ENCODE data around the gene GLT8D2. TPM values are rescaled to one million over a fixed set of nuclear protein-coding genes. Genes with fewer than 3 reads are reported as not detected.

GLT8D2 gene
- total RNA-seq, 1 experiment from 2014 or later, result 3.8 TPM

DNA sequence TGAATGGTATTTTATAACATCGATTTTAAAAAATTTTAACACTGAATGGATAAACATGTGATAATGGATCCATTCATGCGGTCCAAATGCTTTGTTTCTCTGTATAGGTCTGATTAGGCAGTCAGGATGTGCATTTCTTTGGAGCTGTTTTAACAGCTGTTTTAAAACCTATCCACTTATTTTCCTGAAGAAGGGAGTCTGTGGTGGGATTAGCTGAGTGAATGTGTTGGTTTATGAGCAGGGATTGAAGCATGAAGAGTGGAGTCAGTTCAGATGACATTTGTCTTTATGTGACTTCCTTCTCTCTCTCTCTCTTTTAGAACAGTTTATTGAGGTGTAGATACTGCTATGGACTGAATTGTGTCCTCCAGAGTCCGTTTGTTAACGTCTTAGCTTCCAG lies 37.7 kb downstream of the GLT8D2 start:
- no peak overlapping the region for H2BK5ac ChIP-seq (ENCODE audit: insufficient read length, low read length)
- H2AFZ ChIP-seq (ENCODE audit: low read length), result no peak overlapping the region
- H2BK15ac ChIP-seq (ENCODE audit: low read depth, low read length), result no peak overlapping the region
- H3K56ac ChIP-seq (ENCODE audit: insufficient read length, low read depth, low read length), result no peak overlapping the region
- Mint-ChIP-seq H3K4me1 (no peaks in the 10 kb centered on the region), H3K9me3 (peaks cover 5 to 7% of the 10 kb centered on the region in 2 experiments; a peak in 4 of 5 replicates), H3K27me3 (ENCODE audit: low read depth) (peaks cover 4% of the 10 kb centered on the region; the same call in 1 of the 2 replicates), H3K27ac (no peak overlapping the region), H3K36me3 (ENCODE audit: insufficient read depth in 1 of 3, low read depth in 3 of 3) (peaks cover 0 to 4% (median 2%) of the 10 kb centered on the region in 3 experiments; a peak in 2 of 7 replicates), H3K4me3 (no peak overlapping the region)
- no peaks in the 10 kb centered on the region for H3K27me3 ChIP-seq (ENCODE audit: insufficient read depth, low read length)
- no peak overlapping the region for H3K27ac ChIP-seq (ENCODE audit: insufficient read length, low read depth, low read length)
- no peak overlapping the region for H3K18ac ChIP-seq (ENCODE audit: insufficient read length, low read depth, low read length)
- no peaks in the 10 kb centered on the region for H3K9me3 ChIP-seq (ENCODE audit: control insufficient read depth, low read depth, low read length)
- H3K4ac ChIP-seq (ENCODE audit: low read depth, low read length), result no peak overlapping the region
- H4K91ac ChIP-seq (ENCODE audit: insufficient read length, low read depth, low read length), result no peak overlapping the region
- no peak overlapping the region for H4K5ac ChIP-seq (ENCODE audit: insufficient read length, low read depth, low read length)
- no peak for TF ChIP-seq CTCF (conservative IDR thresholded peaks at IDR 0.05)
- no peaks in the 10 kb centered on the region for H3K4me1 ChIP-seq (ENCODE audit: insufficient read depth, low read length)
- no peak overlapping the region for H2AK5ac ChIP-seq (ENCODE audit: insufficient read length, low read length)
- H3K23me2 ChIP-seq (ENCODE audit: insufficient read length, low read depth, low read length, poor library complexity, severe bottlenecking), result no peaks in the 10 kb centered on the region
- no peak for DNase-seq
- H3K23ac ChIP-seq (ENCODE audit: insufficient read length, low read depth, low read length), result no peak overlapping the region
- H4K8ac ChIP-seq (replicated peaks; ENCODE audit: insufficient read length, low read depth, low read length), result no peak overlapping the region
- H3K79me1 ChIP-seq (ENCODE audit: insufficient read depth, low read depth, low read length, poor library complexity, severe bottlenecking), result no peaks in the 10 kb centered on the region
- H4K20me1 ChIP-seq (ENCODE audit: control insufficient read depth, insufficient read depth, insufficient read length), result no peaks in the 10 kb centered on the region
- H3T11ph ChIP-seq (ENCODE audit: low read length), result no peak overlapping the region
- no peak overlapping the region for H3K9ac ChIP-seq (ENCODE audit: extremely low read depth, insufficient read length, low read length)
- no peak overlapping the region for H2BK120ac ChIP-seq (ENCODE audit: low read depth, low read length, poor library complexity, severe bottlenecking)
- no peak overlapping the region for H3K14ac ChIP-seq (ENCODE audit: insufficient read depth, low read length)
- no CpG with 5 or more reads among the region's 4 CpGs for WGBS (ENCODE audit: extremely low coverage, insufficient read length, low lambda C conversion rate)
- H3K4me2 ChIP-seq (ENCODE audit: insufficient read depth, insufficient read length, low read length), result no peak overlapping the region
- no peak overlapping the region for H2BK12ac ChIP-seq (ENCODE audit: insufficient read length, low read depth, low read length)
- H3K79me2 ChIP-seq (ENCODE audit: insufficient read depth, low read length), result no peaks in the 10 kb centered on the region
- H2BK20ac ChIP-seq (ENCODE audit: low read depth, low read length, poor library complexity, severe bottlenecking), result no peak overlapping the region

All from H9 (cell line).